Neural cell (in vitro differentiated cells): ENCODE data around the gene BCAT1.
"Not testable (repeated sequence)": the region's sequence is repeated elsewhere in the genome, so short reads cannot be mapped to it uniquely, and the experiment has no call there.

Experiments used
- EZH2 ChIP-seq: fragments of 200-600, 300-800 bp; shearing (Covaris generic), sonication (generic); IDR thresholded peaks from 2 replicates; pipeline ENCODE4 v1.6.1; 2014; ENCODE audit warnings: antibody characterized with exemption, low read length, borderline replicate concordance, mild to moderate bottlenecking; ENCODE audit not compliant: insufficient read depth, poor library complexity, severe bottlenecking
- MXI1 ChIP-seq: fragments of 450-650 bp; conservative IDR thresholded peaks from 2 replicates; pipeline ENCODE4 v1.6.1; 2014; ENCODE audit warnings: antibody characterized with exemption, mild to moderate bottlenecking; ENCODE audit not compliant: poor library complexity, severe bottlenecking
- POLR2AphosphoS5 ChIP-seq: IDR thresholded peaks from 2 replicates; pipeline ENCODE4 v1.6.1; 2012
- RAD21 ChIP-seq: fragments of 450-650 bp; conservative IDR thresholded peaks from 2 replicates; pipeline ENCODE4 v1.6.1; 2014; ENCODE audit warnings: antibody characterized with exemption, mild to moderate bottlenecking, moderate library complexity
- TF ChIP-seq, protein P1 (sequence below): fragments of 450-650 bp; IDR thresholded peaks from 2 replicates; pipeline ENCODE4 v1.5.1; 2014; ENCODE audit warnings: antibody characterized with exemption, mild to moderate bottlenecking, moderate library complexity; ENCODE audit not compliant: poor library complexity, severe bottlenecking

DNA sequence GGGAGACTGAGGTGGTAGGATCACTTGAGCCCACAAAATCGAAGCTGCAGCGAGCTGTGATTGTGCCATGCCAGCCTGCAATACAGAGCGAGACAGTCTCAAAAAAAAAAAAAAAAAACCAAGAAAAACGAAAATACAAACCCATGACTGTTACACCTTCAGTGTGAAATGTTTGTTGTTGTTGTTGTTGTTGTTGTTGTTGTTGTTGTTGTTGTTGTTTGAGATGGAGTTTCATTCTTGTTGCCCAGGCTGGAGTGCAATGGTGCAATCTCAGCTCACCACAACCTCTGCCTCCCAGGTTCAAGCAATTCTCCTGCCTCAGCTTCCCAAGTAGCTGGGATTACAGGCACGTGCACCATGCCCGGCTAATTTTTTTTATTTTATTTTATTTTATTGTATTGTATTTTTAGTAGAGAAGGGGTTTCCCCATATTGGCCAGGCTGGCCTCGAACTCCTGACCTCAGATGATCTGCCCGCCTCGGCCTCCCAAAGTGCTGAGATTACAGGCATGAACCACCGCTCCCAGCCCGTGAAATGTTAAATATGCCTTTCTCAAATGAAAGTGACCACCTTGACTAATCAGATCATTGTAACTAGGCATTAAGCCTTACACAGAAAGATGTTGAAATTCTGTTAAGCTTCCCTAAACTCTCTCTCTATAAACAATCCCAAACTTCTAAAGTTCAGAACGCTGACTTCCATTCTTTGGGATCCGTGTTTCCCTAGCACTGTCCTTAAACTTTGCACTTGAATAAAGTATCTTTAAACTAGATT, 20.2 kb downstream of the BCAT1 start:
- TF ChIP-seq, protein P1, sequence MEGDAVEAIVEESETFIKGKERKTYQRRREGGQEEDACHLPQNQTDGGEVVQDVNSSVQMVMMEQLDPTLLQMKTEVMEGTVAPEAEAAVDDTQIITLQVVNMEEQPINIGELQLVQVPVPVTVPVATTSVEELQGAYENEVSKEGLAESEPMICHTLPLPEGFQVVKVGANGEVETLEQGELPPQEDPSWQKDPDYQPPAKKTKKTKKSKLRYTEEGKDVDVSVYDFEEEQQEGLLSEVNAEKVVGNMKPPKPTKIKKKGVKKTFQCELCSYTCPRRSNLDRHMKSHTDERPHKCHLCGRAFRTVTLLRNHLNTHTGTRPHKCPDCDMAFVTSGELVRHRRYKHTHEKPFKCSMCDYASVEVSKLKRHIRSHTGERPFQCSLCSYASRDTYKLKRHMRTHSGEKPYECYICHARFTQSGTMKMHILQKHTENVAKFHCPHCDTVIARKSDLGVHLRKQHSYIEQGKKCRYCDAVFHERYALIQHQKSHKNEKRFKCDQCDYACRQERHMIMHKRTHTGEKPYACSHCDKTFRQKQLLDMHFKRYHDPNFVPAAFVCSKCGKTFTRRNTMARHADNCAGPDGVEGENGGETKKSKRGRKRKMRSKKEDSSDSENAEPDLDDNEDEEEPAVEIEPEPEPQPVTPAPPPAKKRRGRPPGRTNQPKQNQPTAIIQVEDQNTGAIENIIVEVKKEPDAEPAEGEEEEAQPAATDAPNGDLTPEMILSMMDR, result not testable (repeated sequence)
- not testable (repeated sequence) for TF ChIP-seq MXI1, POLR2AphosphoS5, EZH2, RAD21
